Caco-2 (cell line): ENCODE results near the gene TDRD10. TPM values are rescaled to one million over a fixed set of nuclear protein-coding genes. Genes with fewer than 3 reads are reported as not detected.

Source experiments
- BruUV-seq: library from RNA; stranded (reverse); fragments of 400-500 nt; replicated peaks from 2 replicates; lab custom pipeline; 2021; lab: Mats Ljungman, UMichigan
- CTCF ChIA-PET: fragments of 300-600 bp; sonication (Branson Sonifier 250); formaldehyde crosslinking; loops from one replicate; lab custom pipeline; 2022; ENCODE audit warnings: antibody characterized with exemption; lab: Charles Lee
- POLR2A ChIA-PET: fragments of 300-600 bp; sonication (Branson Sonifier 250); formaldehyde crosslinking; loops from one replicate; lab custom pipeline; 2022; ENCODE audit warnings: antibody characterized with exemption; lab: Charles Lee
- DNase-seq, 2 experiments: peaks; one replicate each; pipeline versions ENCODE4 v3.0.0 to v3.0.0-alpha.2; 2020 to 2022
- H3K27me3 ChIP-seq: replicated peaks from 2 replicates; pipeline ENCODE4 v1.6.0; 2011; ENCODE audit warnings: low read length; ENCODE audit not compliant: control insufficient read depth, insufficient read depth
- H3K36me3 ChIP-seq: 2 replicates; pipeline ENCODE4 v1.5.1; 2011; ENCODE audit warnings: low read length; ENCODE audit not compliant: control insufficient read depth, insufficient read depth
- H3K4me1 ChIP-seq: fragments of 250-450 bp; sonication (Bioruptor Pico); 2 replicates; pipeline ENCODE4 v1.5.1; 2020; ENCODE audit warnings: mild to moderate bottlenecking
- H3K4me3 ChIP-seq: 2 replicates; pipeline ENCODE4 v1.5.1; 2011; ENCODE audit warnings: low read depth, mild to moderate bottlenecking, control low read depth, low read length
- H3K9me3 ChIP-seq: fragments of 250-450 bp; sonication (Bioruptor Pico); 2 replicates; pipeline ENCODE4 v1.5.1; 2020; ENCODE audit warnings: mild to moderate bottlenecking, moderate library complexity
- H3K27ac Mint-ChIP-seq: one replicate; pipeline ENCODE4 v1.8.0; 2022; ENCODE audit warnings: mixed read lengths; ENCODE audit not compliant: unreplicated experiment
- H3K27me3 Mint-ChIP-seq: one replicate; pipeline ENCODE4 v1.8.0; 2022; ENCODE audit warnings: mixed read lengths; ENCODE audit not compliant: insufficient read depth, unreplicated experiment
- H3K36me3 Mint-ChIP-seq: one replicate; pipeline ENCODE4 v1.8.0; 2022; ENCODE audit warnings: mild to moderate bottlenecking, mixed read lengths; ENCODE audit not compliant: insufficient read depth, unreplicated experiment
- H3K4me1 Mint-ChIP-seq: one replicate; pipeline ENCODE4 v1.8.0; 2022; ENCODE audit warnings: low read depth, mixed read lengths; ENCODE audit not compliant: unreplicated experiment
- H3K4me3 Mint-ChIP-seq: one replicate; pipeline ENCODE4 v1.8.0; 2022; ENCODE audit warnings: mild to moderate bottlenecking, moderate library complexity, mixed read lengths; ENCODE audit not compliant: unreplicated experiment
- H3K9me3 Mint-ChIP-seq: one replicate; pipeline ENCODE4 v1.8.0; 2022; ENCODE audit warnings: mixed read lengths; ENCODE audit not compliant: unreplicated experiment
- CTCF ChIP-seq, 2 experiments: fragments of 200-600 bp in 1 of 2; IDR thresholded peaks; 1 replicate in 1 of 2; 2 replicates in 1 of 2; pipeline versions ENCODE4 v1.5.1 to v1.8.0; 2011 to 2022; ENCODE audit warnings: antibody characterized with exemption in 1 of 2, control low read depth in 1 of 2, inconsistent platforms in 1 of 2, low read depth in 1 of 2, low read length in 1 of 2, mild to moderate bottlenecking in 1 of 2, moderate library complexity in 1 of 2; ENCODE audit not compliant: insufficient read depth in 1 of 2, severe bottlenecking in 1 of 2, unreplicated experiment in 1 of 2
- intact Hi-C: fragments of 100-400 bp; cut with micrococcal nuclease; formaldehyde crosslinking; loops from one replicate; pipeline ENCODE4 v1.10.0; 2022; ENCODE audit not compliant: unreplicated experiment
- total RNA-seq: library from RNA; stranded (reverse); gene quantifications from 2 replicates; pipeline ENCODE4 v1.2.3, GENCODE V29; 2022

The TDRD10 gene
- total RNA-seq, 1 experiment from 2014 or later = not detected

DNA sequence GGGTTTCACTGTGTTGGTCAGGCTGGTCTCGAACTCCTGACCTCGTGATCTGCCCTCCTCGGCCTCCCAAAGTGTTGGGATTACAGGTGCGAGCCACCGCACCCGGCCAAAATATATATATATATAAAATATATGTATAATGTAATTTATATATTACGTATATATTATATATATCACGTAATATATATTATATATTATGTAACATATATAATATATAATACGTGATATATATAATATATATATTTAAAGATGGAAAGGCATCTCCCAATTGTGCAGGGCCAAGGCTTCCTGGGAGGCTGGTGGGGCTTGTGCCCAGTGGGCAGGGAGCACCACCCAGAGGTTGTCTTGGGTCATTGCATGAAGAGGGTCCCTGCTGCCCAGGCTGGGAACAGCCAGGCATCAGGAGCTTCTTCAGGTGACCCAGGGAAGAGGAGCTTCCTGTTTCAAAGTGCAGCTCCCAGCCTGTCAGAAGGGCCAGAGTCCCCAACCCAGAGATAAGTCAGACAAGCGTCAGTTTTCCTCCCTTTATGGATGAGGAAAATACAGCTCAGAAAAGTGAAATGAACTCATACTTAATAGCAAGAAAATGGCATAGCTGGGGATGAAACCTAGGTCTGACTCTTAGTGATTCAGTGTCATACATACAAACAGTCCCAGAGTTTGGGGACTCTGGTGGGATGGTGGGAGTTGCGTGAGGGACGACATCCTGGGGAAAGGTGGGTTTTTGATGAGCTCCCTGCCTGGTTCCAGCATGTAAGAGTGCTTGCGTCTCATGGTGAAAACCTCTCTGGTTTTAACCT lies 44.4 kb downstream of the TDRD10 start:
- Mint-ChIP-seq H3K27ac (no peak overlapping the region), H3K4me3 (no peak overlapping the region), H3K36me3 (peaks cover 26% of the 10 kb centered on the region), H3K27me3 (peaks cover 7% of the 10 kb centered on the region), H3K4me1 (peaks cover 9% of the 10 kb centered on the region), H3K9me3 (no peaks in the 10 kb centered on the region)
- CTCF ChIA-PET = interaction anchor here (0.5 to 2.6 kb wide), 14 partner anchors 10 to 343 kb away, joined by 3 to 44 read pairs (median 4); partner anchors contain the start of genes AQP10 and KCNN3
- Histone ChIP-seq H3K36me3 (peaks cover 3% of the 10 kb centered on the region; the same call in 1 of the 2 replicates), H3K27me3 (no peaks in the 10 kb centered on the region), H3K9me3 (no peaks in the 10 kb centered on the region), H3K4me1 (no peaks in the 10 kb centered on the region), H3K4me3 (no peak overlapping the region)
- POLR2A ChIA-PET = no interaction called here
- intact Hi-C loops = loop anchor here (1.0 to 5.0 kb wide), 3 partner anchors 62 to 194 kb away; no protein-coding TSS in a partner anchor
- peak; percentile 73 to 80 for DNase-seq
- TF ChIP-seq CTCF (IDR thresholded peaks at IDR 0.05; ENCODE audit: insufficient read depth in 1 of 2, low read depth in 1 of 2, low read length in 1 of 2, severe bottlenecking in 1 of 2, unreplicated experiment in 1 of 2) = peak; percentile 70 to 83
- BruUV-seq = no TSS peak

DNA sequence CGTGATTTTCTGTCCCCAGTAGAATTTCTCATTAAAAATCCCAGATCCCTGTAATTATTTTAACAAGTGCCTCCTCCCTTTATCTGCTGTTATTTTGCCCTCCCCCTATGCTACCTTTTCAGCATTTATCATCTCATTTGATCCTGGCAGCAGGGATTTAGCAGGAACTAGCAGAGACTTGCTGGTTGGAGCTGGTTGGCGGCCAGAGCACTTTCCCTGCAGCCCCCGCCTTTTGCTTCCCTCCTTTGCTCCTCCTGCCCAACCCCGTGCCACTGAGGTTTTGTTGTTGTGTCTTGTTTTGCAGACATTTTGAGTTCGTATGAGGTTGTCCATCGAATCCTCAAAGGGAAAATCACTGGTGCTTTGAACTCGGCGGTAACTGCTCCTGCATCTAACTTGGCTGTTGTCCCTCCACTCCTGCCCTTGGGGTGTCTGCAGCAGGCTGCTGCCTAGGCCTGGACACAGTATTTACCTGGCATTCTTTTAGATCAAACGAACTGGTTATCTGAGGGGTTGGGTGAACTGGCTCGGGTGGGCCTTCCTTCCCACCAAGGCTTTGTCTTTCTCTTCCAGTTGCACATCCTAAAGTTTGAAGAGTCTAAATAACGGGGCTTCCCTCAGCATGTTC lies 45.2 kb downstream of the TDRD10 start:
- Histone ChIP-seq H3K36me3 (peaks cover 3% of the 10 kb centered on the region), H3K9me3 (no peaks in the 10 kb centered on the region), H3K27me3 (no peaks in the 10 kb centered on the region), H3K4me1 (no peaks in the 10 kb centered on the region), H3K4me3 (no peak overlapping the region)
- Mint-ChIP-seq H3K27ac (no peak overlapping the region), H3K36me3 (peaks cover 33% of the 10 kb centered on the region), H3K27me3 (peaks cover 4% of the 10 kb centered on the region), H3K9me3 (no peaks in the 10 kb centered on the region), H3K4me1 (peaks cover 9% of the 10 kb centered on the region), H3K4me3 (no peak overlapping the region)
- intact Hi-C loops = loop anchor here (5.0 kb wide), 1 partner anchor 195 kb away; no protein-coding TSS in a partner anchor
- ChIA-PET CTCF (interaction anchor here (0.5 to 2.6 kb wide), 14 partner anchors 11 to 342 kb away, joined by 3 to 44 read pairs (median 4); partner anchors contain the start of genes AQP10 and KCNN3), POLR2A (no interaction called here)
- no peak for DNase-seq
- no TSS peak for BruUV-seq
- TF ChIP-seq CTCF (IDR thresholded peaks at IDR 0.05; ENCODE audit: insufficient read depth in 1 of 2, low read depth in 1 of 2, low read length in 1 of 2, severe bottlenecking in 1 of 2, unreplicated experiment in 1 of 2) = no peak

DNA sequence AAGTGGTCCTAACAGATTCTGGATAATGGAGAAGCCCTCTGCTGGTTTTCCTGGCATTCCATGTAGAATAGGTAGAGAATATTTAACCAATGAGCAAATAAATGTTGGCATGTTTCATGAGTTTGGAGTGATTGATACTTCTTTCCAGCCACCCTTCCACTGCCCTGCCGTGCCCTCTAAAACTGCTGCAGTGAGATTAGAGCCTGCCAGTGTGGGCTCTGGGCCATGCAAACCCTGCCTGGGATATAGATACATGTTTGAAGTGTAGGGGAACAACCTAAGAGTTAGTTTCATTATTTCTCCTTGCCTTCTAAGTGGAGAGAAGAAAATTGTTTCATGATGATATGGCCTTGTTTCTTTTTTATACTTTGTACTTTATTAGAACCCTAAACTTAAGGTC lies 46.0 kb downstream of the TDRD10 start:
- TF ChIP-seq CTCF (IDR thresholded peaks at IDR 0.05; ENCODE audit: insufficient read depth in 1 of 2, low read depth in 1 of 2, low read length in 1 of 2, severe bottlenecking in 1 of 2, unreplicated experiment in 1 of 2) = no peak
- H3K4me1 Mint-ChIP-seq = peaks cover 9% of the 10 kb centered on the region
- H3K9me3 Mint-ChIP-seq = no peaks in the 10 kb centered on the region
- Histone ChIP-seq H3K36me3 (peaks cover 6% of the 10 kb centered on the region), H3K4me1 (no peaks in the 10 kb centered on the region), H3K4me3 (no peak overlapping the region), H3K27me3 (no peaks in the 10 kb centered on the region), H3K9me3 (no peaks in the 10 kb centered on the region)
- no peak for DNase-seq
- intact Hi-C loops = loop anchor here (5.0 kb wide), 1 partner anchor 196 kb away; no protein-coding TSS in a partner anchor
- no TSS peak for BruUV-seq
- CTCF ChIA-PET = no interaction called here
- no peak overlapping the region for H3K27ac Mint-ChIP-seq
- peaks cover 41% of the 10 kb centered on the region for H3K36me3 Mint-ChIP-seq
- POLR2A ChIA-PET = no interaction called here
- H3K27me3 Mint-ChIP-seq = peaks cover 4% of the 10 kb centered on the region
- no peak overlapping the region for H3K4me3 Mint-ChIP-seq
